Gastroesophageal sphincter (tissue), 3 donors: ENCODE results near the gene TMEM91.

Experiments used
- CTCF ChIP-seq, 4 experiments: fragments of 200-600 bp in 2 of 4; fragments of 450-650 bp in 2 of 4; sonication (generic) in 1 of 4; IDR thresholded peaks; one replicate each; pipeline ENCODE4 v1.5.1; 2017 to 2019; ENCODE audit warnings: antibody characterized with exemption in 4 of 4, mild to moderate bottlenecking in 2 of 4, moderate library complexity in 2 of 4
- EP300 ChIP-seq: sonication (generic); formaldehyde crosslinking; IDR thresholded peaks from one replicate; pipeline ENCODE4 v1.6.1; 2017; ENCODE audit warnings: antibody characterized with exemption, mild to moderate bottlenecking
- POLR2A ChIP-seq, 2 donors: fragments of 450-650 bp; IDR thresholded peaks; one replicate each; pipeline ENCODE4 v1.6.1; 2017; ENCODE audit warnings: antibody characterized with exemption in 2 of 2, mild to moderate bottlenecking in 2 of 2, moderate library complexity in 1 of 2
- POLR2AphosphoS5 ChIP-seq: sonication (generic); formaldehyde crosslinking; IDR thresholded peaks from one replicate; pipeline ENCODE4 v1.6.1; 2017; ENCODE audit warnings: antibody characterized with exemption

GRCh38 chr19:41399525-41399924 lies 23.2 kb downstream of the TMEM91 start:
- TF ChIP-seq CTCF (IDR thresholded peaks at IDR 0.05) (no peak), EP300 (no peak), POLR2A (IDR thresholded peaks at IDR 0.05) (no peak), POLR2AphosphoS5 (no peak)
